Nucleus accumbens (tissue), 56 donors: ENCODE measurements around the gene ZNF571.
A peak's percentile ranks its signal among the peaks of the same experiment; 100 is the strongest.

Source experiments
- DNase-seq, 56 donors: peaks; one replicate each; lab custom pipeline; 2025; lab: John Stamatoyannopoulos, UW

The ZNF571 gene

GRCh38 chr19:37594304-37594981 is at the start of gene ZNF571, which contains the start of gene ZNF540:
ZNF571 (minus strand) TSS chr19:37594792; CDS start chr19:37586676, 8,116 bp downstream.
ZNF540 (plus strand) TSS chr19:37594876; CDS start chr19:37598448, 3,572 bp downstream.
- DNase-seq, result peak; percentile 40 to 97 (median 90)

- no peak for DNase-seq
Measured at GRCh38 chr19:37635076-37636056, 40.8 kb upstream of the ZNF571 start.

- peak in 40 of 56 donors; percentile 20 to 85 (median 68) for DNase-seq
Measured at GRCh38 chr19:37594982-37595382, 390 bp upstream of the ZNF571 start.

GRCh38 chr19:37593996-37594303 is 642 bp downstream of the ZNF571 start:
- DNase-seq, result no peak

- DNase-seq, result no peak
Measured at GRCh38 chr19:37583340-37583739, 11.3 kb downstream of the ZNF571 start.

- DNase-seq, result no peak
Measured at GRCh38 chr19:37572203-37572602, 22.4 kb downstream of the ZNF571 start.

GRCh38 chr19:37565370-37565669 is 29.3 kb downstream of the ZNF571 start:
- DNase-seq, result no peak

GRCh38 chr19:37564624-37565369 is 29.8 kb downstream of the ZNF571 start:
- no peak for DNase-seq

GRCh38 chr19:37563518-37563917 is 31.1 kb downstream of the ZNF571 start:
- DNase-seq, result no peak

GRCh38 chr19:37551129-37551993 is 43.2 kb downstream of the ZNF571 start:
- peak in 27 of 56 donors; percentile 1 to 72 (median 27) for DNase-seq

- DNase-seq, result no peak
Measured at GRCh38 chr19:37537391-37537947, 57.1 kb downstream of the ZNF571 start.

GRCh38 chr19:37519890-37520289 is 74.7 kb downstream of the ZNF571 start:
- DNase-seq, result peak in 3 of 56 donors; percentile 1 to 5 (median 1)
